H1 (cell line): ENCODE data around the gene MAPK11. TPM values are rescaled to one million over a fixed set of nuclear protein-coding genes. Genes with fewer than 3 reads are reported as not detected.

Source experiments
- ATF2 ChIP-seq: IDR thresholded peaks from 2 replicates; pipeline ENCODE4 v1.6.1; 2012; ENCODE audit warnings: low read length, inconsistent platforms
- BRCA1 ChIP-seq: IDR thresholded peaks from 2 replicates; pipeline ENCODE4 v1.6.1; 2012; ENCODE audit warnings: low read depth, low read length, improper control_type of control experiment
- CTCF ChIP-seq, 3 experiments: IDR thresholded peaks; 1 replicate in 2 of 3; 2 replicates in 1 of 3; pipeline versions ENCODE4 v1.5.1 to v1.6.1; 2011; ENCODE audit warnings: low read length in 3 of 3, mild to moderate bottlenecking in 3 of 3, inconsistent platforms in 2 of 3, low read depth in 1 of 3, moderate library complexity in 1 of 3; ENCODE audit not compliant: insufficient read depth in 1 of 3; ENCODE audit errors: control extremely low read depth in 1 of 3
- RAD21 ChIP-seq, 2 experiments: IDR thresholded peaks in 1 of 2; conservative IDR thresholded peaks in 1 of 2; 2 replicates each; pipeline ENCODE4 v1.6.1; 2011; ENCODE audit warnings: low read depth in 2 of 2, low read length in 2 of 2, improper control_type of control experiment in 1 of 2, inconsistent platforms in 1 of 2, mild to moderate bottlenecking in 1 of 2, moderate library complexity in 1 of 2
- RBBP5 ChIP-seq: IDR thresholded peaks from 2 replicates; pipeline ENCODE4 v1.7.1; 2012; ENCODE audit warnings: low read depth, mild to moderate bottlenecking, inconsistent platforms, low read length, moderate library complexity, borderline replicate concordance
- SP1 ChIP-seq: IDR thresholded peaks from 2 replicates; pipeline ENCODE4 v1.6.1; 2011; ENCODE audit warnings: low read depth, low read length
- polyA plus RNA-seq, 7 experiments: library from polyadenylated mRNA; depleted of rRNA in 3 of 7; stranded (reverse) in 5 of 7; unstranded in 2 of 7; fragments of >200 nt in 5 of 7; fragments of 200-250 nt in 2 of 7; gene quantifications; 1 replicate in 5 of 7; 2 replicates in 1 of 7; 4 replicates in 1 of 7; pipeline versions ENCODE4 v1.2.1 to v1.2.3, GENCODE V29; 2011 to 2013; ENCODE audit warnings: missing spikeins in 2 of 7, mixed read lengths in 2 of 7
- total RNA-seq: library from RNA; stranded (reverse); fragmentation: NEBNext Ultra II Directional; extraction: Animal tissue kit (Norgen Biotek cat#: 25700); gene quantifications from 2 replicates; pipeline ENCODE4 v1.2.1, GENCODE V29; 2021

Gene MAPK11
- total and polyA plus RNA-seq, 2 of the 8 experiments (the other 6 are each of a cell fraction or from before 2014, with no cell fraction given) = 0.70 to 1.5 TPM

GRCh38 chr22:50316114-50317065, 46.2 kb upstream of the MAPK11 start (continued):
- no peak for TF ChIP-seq SP1
- no peak for TF ChIP-seq BRCA1
- TF ChIP-seq RBBP5 = no peak
- no peak for TF ChIP-seq RAD21 (IDR thresholded peaks at IDR 0.05 in 1 of 2, conservative IDR thresholded peaks at IDR 0.05 in 1 of 2; ENCODE audit: low read depth in 2 of 2, low read length in 2 of 2)
- no peak for TF ChIP-seq CTCF (IDR thresholded peaks at IDR 0.05; ENCODE audit: control extremely low read depth in 1 of 3, insufficient read depth in 1 of 3, low read depth in 1 of 3, low read length in 3 of 3)
- no peak for TF ChIP-seq ATF2
